Fibroblast of villous mesenchyme (primary cell): ENCODE data around the gene CXADR. TPM values are rescaled to one million over a fixed set of nuclear protein-coding genes. Genes with fewer than 3 reads are reported as not detected.

ENCODE experiments used
- DNase-seq: peaks from one replicate; pipeline ENCODE4 v3.0.0-alpha.2; 2010; ENCODE audit warnings: low read depth
- H3K4me3 ChIP-seq: 2 replicates; pipeline ENCODE4 v1.5.1; 2011; ENCODE audit warnings: low read depth, mild to moderate bottlenecking, low read length
- total RNA-seq: library from RNA; depleted of rRNA; stranded (reverse); fragments of >200 nt; gene quantifications from 2 replicates; pipeline ENCODE4 v1.2.3, GENCODE V29; 2012
- TF ChIP-seq, protein P1 (sequence below): IDR thresholded peaks from 2 replicates; pipeline ENCODE4 v1.5.1; 2012; ENCODE audit warnings: low read depth, mild to moderate bottlenecking, low read length; ENCODE audit not compliant: insufficient read depth

Gene CXADR
- total RNA-seq, 1 donor: 0.86 TPM

DNA sequence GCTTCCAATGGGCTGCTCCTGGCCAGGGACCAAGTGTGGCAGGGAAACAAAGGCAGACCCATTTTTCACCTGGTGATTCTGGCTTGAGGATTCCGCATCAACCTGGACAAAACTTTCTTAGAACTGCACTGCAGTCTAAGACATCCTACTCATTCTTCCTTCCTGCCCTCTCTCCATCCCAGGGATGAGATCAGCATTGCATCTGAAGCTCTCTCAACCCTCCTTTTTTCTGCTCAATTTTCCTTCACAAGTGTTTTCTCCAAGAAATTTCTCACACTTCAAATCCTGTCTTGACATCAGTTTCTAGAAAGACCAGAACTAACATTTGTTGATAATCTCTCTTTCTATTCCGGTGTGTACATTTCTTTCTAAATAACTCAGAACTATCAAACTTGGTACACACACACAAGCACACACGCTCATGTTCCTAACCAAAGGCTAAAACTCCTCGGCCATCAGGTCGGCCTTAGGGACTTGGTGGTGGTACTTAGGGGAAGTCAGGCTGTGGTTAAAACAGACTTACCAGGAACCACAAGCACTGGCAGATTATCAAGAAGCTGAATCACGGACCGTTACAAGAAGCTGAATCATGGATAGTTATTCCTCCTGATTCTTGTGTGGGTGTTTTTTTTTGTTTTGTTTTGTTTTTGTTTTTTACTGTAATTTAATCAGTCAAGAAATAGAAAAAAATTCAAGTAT is 21.0 kb upstream of the CXADR start:
- TF ChIP-seq, protein P1, sequence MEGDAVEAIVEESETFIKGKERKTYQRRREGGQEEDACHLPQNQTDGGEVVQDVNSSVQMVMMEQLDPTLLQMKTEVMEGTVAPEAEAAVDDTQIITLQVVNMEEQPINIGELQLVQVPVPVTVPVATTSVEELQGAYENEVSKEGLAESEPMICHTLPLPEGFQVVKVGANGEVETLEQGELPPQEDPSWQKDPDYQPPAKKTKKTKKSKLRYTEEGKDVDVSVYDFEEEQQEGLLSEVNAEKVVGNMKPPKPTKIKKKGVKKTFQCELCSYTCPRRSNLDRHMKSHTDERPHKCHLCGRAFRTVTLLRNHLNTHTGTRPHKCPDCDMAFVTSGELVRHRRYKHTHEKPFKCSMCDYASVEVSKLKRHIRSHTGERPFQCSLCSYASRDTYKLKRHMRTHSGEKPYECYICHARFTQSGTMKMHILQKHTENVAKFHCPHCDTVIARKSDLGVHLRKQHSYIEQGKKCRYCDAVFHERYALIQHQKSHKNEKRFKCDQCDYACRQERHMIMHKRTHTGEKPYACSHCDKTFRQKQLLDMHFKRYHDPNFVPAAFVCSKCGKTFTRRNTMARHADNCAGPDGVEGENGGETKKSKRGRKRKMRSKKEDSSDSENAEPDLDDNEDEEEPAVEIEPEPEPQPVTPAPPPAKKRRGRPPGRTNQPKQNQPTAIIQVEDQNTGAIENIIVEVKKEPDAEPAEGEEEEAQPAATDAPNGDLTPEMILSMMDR: no peak
- peak; percentile 96 for DNase-seq
- no peak overlapping the region for H3K4me3 ChIP-seq

DNA sequence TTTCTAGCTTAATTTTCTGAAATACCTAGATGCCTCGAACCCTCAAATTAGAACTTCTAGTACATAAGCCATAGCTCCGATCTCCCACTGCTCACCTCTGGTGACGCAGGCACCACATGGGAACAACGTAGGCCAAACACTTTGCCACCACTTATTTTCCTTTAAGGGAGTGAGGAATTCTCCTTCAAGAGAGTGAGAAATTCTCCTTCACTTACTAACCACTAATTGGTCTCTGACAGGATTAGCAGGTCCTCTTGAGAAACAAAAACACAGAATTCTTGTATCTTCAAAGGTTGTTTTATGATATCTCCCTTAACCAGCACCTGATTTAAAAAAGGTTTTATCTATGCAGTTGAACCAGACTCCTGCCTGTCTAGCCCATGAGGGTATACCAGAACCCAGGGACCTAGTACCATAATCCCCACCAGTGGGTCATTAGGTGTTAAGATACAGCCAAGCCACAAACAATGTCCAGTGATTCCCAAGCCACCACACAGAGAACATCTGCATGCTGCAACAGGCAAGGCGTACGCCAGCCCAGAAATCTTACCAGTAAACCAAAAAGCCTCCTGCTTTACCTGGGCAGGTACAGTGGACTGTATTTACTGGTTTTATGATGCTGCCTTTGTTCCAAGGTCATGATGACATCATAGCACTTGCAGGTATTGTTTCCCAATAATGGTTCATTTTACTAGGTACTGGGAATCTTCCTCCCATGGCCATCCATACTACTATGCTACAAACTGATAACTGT is 20.3 kb upstream of the CXADR start:
- no peak for DNase-seq
- no peak overlapping the region for H3K4me3 ChIP-seq
- TF ChIP-seq, protein P1: no peak

DNA sequence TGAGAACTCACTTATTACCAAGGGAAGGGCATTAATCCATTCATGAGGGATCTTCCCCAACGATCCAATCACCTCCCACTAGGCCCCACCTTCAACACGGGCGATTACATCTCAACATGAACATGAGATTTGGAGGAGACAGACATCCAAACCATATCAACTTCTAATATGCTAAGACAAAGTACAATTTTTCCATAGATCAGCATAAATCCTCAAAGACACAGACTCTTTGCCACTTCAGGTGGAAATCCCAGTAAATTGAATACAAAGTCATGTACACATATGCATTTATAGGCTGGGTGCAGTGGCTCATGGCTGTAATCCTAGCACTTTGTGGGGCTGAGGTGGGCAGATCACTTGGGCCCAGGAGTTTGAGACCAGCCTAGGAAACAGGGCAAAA is 18.8 kb upstream of the CXADR start:
- TF ChIP-seq, protein P1: no peak
- DNase-seq: no peak
- H3K4me3 ChIP-seq: no peak overlapping the region

DNA sequence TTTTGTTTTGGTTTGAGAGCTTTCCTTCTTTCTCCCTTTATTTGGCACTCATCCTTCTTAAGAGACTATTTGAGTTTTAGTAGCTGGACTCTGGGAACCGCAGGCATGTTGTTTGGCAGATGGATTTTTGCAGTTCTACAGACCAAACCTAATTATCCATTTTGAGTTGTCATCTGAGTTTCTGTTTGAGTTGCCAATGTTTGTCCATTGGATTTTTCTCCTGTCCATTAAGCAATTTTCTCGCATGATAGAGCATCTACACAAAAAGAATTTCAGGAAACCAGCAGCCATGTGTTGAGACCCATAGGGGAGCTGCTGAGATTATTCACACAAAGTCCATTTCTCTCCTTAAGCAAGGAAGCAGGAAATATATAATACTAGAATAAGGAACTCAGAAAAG is 17.2 kb upstream of the CXADR start:
- DNase-seq: peak; percentile 20
- TF ChIP-seq, protein P1: no peak
- no peak overlapping the region for H3K4me3 ChIP-seq

DNA sequence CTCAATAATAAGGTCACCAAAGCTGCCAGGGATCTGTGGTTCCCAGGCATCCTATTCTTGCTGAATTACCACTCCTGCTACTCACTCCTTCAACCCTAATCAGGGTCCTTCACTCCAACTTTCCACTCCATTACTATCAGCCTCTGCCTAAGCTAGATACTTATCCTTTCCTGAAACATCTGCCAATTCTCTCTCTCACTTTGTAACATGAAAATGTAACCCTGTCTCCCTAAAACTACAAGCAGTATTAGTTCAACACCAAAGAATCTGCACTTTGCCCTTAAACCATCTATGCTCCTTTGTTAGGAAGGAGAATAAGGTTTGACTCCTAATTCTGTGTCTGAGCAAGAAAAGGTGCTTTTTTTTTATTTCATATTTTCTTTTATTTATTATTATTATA is 15.5 kb upstream of the CXADR start:
- no peak for DNase-seq
- H3K4me3 ChIP-seq: no peak overlapping the region
- TF ChIP-seq, protein P1: no peak

DNA sequence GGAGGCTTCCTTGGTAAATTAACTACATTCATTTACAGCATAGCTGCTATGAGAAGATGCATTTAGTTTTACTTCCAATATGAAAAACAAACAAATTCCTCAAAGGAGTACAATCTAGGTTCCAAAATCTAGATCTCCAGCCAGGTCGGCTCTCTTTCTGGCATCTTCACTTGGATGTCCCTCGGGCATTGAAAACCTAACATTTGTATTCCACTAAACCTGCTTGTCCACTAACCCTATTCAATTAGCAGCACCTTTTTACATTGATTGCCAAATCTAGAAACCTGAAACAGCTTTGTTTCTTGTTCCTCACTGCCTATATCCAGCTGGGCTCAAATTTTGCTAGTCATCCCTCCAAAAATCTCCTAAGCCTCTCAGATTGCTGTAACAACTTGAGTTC is 14.3 kb upstream of the CXADR start:
- H3K4me3 ChIP-seq: no peak overlapping the region
- TF ChIP-seq, protein P1: no peak
- DNase-seq: no peak
